Body of pancreas (tissue), 4 donors: ENCODE measurements around the gene TMC7. TPM values are rescaled to one million over a fixed set of nuclear protein-coding genes. Genes with fewer than 3 reads are reported as not detected.

ENCODE experiments used
- ATAC-seq: fragments of 150-250 bp; one replicate; pipeline ENCODE4 v1.9.1; 2016
- DNase-seq, 4 donors: peaks; one replicate each; pipeline ENCODE4 v3.0.0-alpha.2; 2019
- H3K27ac ChIP-seq, 4 donors: fragments of 200-600 bp; sonication (generic); 1 replicate in 3 of 4; 2 replicates in 1 of 4; pipeline versions ENCODE4 v1.5.1 to v1.6.1; 2016 to 2019; ENCODE audit warnings: mild to moderate bottlenecking in 1 of 4, mixed read lengths in 1 of 4, moderate library complexity in 1 of 4
- H3K27me3 ChIP-seq, 2 donors: fragments of 200-600 bp; sonication (generic); one replicate each; pipeline ENCODE4 v1.6.0; 2016; ENCODE audit warnings: mild to moderate bottlenecking in 1 of 2
- H3K36me3 ChIP-seq, 2 donors: fragments of 200-600 bp; sonication (generic); replicated peaks in 1 of 2; 2 replicates each; pipeline ENCODE4 v1.5.1; 2016; ENCODE audit warnings: low read depth in 2 of 2; ENCODE audit not compliant: insufficient read depth in 1 of 2
- H3K4me1 ChIP-seq: fragments of 200-600 bp; sonication (generic); one replicate; pipeline ENCODE4 v1.6.0; 2016
- H3K4me3 ChIP-seq, 2 donors: fragments of 200-600 bp; sonication (generic); 1 replicate in 1 of 2; 2 replicates in 1 of 2; pipeline ENCODE4 v1.5.1; 2016 to 2019
- H3K9me3 ChIP-seq, 3 donors: fragments of 200-600 bp; sonication (generic); 1 replicate in 2 of 3; 2 replicates in 1 of 3; pipeline ENCODE4 v1.5.1; 2016
- POLR2A ChIP-seq, 3 donors: fragments of 450-650 bp; IDR thresholded peaks; one replicate each; pipeline ENCODE4 v1.6.1; 2016; ENCODE audit warnings: antibody characterized with exemption in 3 of 3, mild to moderate bottlenecking in 2 of 3
- WGBS, 2 donors: methylation state at CpG; one replicate each; pipeline ENCODE4 v1.1.5; 2017; 5-methylcytosine and 5-hydroxymethylcytosine counted together
- intact Hi-C: fragments of 100-400 bp; cut with DNase I; formaldehyde crosslinking; loops from one replicate; pipeline ENCODE4 v1.15.1; 2023
- total RNA-seq, 2 donors: library from RNA; depleted of rRNA; stranded (reverse); fragments of >200 nt; gene quantifications; one replicate each; pipeline ENCODE4 v1.1.0, GENCODE V29; 2016
- TF ChIP-seq, protein P1 (sequence below), 7 experiments: fragments of 450-650 bp in 4 of 7; fragments of 200-600 bp in 3 of 7; sonication (generic) in 3 of 7; IDR thresholded peaks; one replicate each; pipeline ENCODE4 v1.5.1; 2016 to 2019; ENCODE audit warnings: antibody characterized with exemption in 7 of 7

Gene TMC7
- total RNA-seq: under 1 TPM; 0.33 to 0.78 TPM

GRCh38 chr16:18983565-18984434 lies at the start of gene TMC7:
Gene TMC7 (plus strand): TSS chr16:18983934. CDS start chr16:18984064, 130 bp downstream.
- Histone ChIP-seq H3K9me3 (no peaks in the 10 kb centered on the region), H3K4me3 (peak within 1 kb of the TSS in 1 of 2 donors; percentile 15), H3K27ac (peak within 1 kb of the TSS; percentile 18 to 74 (median 62)), H3K4me1 (peaks cover 9% of the 10 kb centered on the region), H3K36me3 (no peaks in the 10 kb centered on the region), H3K27me3 (no peaks in the 10 kb centered on the region)
- peak; percentile 96 for ATAC-seq
- 8 to 34% methylated on average over 9 to 43 of the region's 64 CpGs for WGBS, 2 donors
- intact Hi-C loops: no loop called here
- peak; percentile 68 to 81 (median 77) for DNase-seq
- TF ChIP-seq, protein P1, sequence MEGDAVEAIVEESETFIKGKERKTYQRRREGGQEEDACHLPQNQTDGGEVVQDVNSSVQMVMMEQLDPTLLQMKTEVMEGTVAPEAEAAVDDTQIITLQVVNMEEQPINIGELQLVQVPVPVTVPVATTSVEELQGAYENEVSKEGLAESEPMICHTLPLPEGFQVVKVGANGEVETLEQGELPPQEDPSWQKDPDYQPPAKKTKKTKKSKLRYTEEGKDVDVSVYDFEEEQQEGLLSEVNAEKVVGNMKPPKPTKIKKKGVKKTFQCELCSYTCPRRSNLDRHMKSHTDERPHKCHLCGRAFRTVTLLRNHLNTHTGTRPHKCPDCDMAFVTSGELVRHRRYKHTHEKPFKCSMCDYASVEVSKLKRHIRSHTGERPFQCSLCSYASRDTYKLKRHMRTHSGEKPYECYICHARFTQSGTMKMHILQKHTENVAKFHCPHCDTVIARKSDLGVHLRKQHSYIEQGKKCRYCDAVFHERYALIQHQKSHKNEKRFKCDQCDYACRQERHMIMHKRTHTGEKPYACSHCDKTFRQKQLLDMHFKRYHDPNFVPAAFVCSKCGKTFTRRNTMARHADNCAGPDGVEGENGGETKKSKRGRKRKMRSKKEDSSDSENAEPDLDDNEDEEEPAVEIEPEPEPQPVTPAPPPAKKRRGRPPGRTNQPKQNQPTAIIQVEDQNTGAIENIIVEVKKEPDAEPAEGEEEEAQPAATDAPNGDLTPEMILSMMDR (IDR thresholded peaks at IDR 0.05): peak; percentile 29 to 66 (median 47)
- no peak for TF ChIP-seq POLR2A (IDR thresholded peaks at IDR 0.05)

GRCh38 chr16:18936727-18937340 lies 46.9 kb upstream of the TMC7 start:
- H3K27me3 ChIP-seq: no peaks in the 10 kb centered on the region
- H3K4me1 ChIP-seq: no peaks in the 10 kb centered on the region
- H3K36me3 ChIP-seq: no peaks in the 10 kb centered on the region
- intact Hi-C loops: no loop called here
- DNase-seq (no peak), ATAC-seq (no peak)
- no peaks in the 10 kb centered on the region for H3K9me3 ChIP-seq
- TF ChIP-seq POLR2A (IDR thresholded peaks at IDR 0.05): no peak
- TF ChIP-seq, protein P1 (IDR thresholded peaks at IDR 0.05): no peak
- H3K4me3 ChIP-seq: no peak overlapping the region
- WGBS, 2 donors: 82 to 95% methylated on average over 7 of the region's 7 CpGs
- H3K27ac ChIP-seq: no peak overlapping the region

GRCh38 chr16:18937390-18937789 lies 46.3 kb upstream of the TMC7 start:
- no peak for DNase-seq
- Histone ChIP-seq H3K27me3 (no peaks in the 10 kb centered on the region), H3K9me3 (no peaks in the 10 kb centered on the region), H3K4me3 (no peak overlapping the region), H3K27ac (no peak overlapping the region), H3K36me3 (no peaks in the 10 kb centered on the region), H3K4me1 (no peaks in the 10 kb centered on the region)
- intact Hi-C loops: no loop called here
- TF ChIP-seq POLR2A (IDR thresholded peaks at IDR 0.05): no peak
- TF ChIP-seq, protein P1 (IDR thresholded peaks at IDR 0.05): no peak
- no peak for ATAC-seq

DNA sequence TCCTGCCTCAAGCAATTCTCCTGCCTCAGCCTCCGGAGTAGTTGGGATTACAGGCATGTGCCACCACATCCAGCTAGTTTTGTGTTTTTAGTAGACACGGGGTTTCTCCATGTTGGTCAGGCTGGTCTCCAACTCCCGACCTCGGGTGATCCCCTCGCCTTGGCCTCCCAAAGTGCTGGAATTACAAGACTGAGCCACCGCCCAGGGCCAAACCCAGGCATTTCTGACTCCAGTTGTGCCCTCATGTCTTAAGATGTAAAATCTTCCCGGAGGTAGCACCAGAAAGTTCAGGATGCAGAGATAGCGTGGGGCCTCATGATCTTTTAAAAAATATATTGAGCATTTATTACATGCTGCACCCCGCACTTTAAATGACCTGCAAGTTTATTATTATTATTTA lies 44.7 kb upstream of the TMC7 start:
- ATAC-seq (no peak), DNase-seq (no peak)
- TF ChIP-seq, protein P1 (IDR thresholded peaks at IDR 0.05): no peak
- TF ChIP-seq POLR2A (IDR thresholded peaks at IDR 0.05): no peak
- 90% methylated on average over 8 to 9 of the region's 9 CpGs for WGBS, 2 donors
- no peaks in the 10 kb centered on the region for H3K27me3 ChIP-seq
- no peak overlapping the region for H3K27ac ChIP-seq
- H3K4me3 ChIP-seq: no peak overlapping the region
- H3K4me1 ChIP-seq: no peaks in the 10 kb centered on the region
- no peaks in the 10 kb centered on the region for H3K9me3 ChIP-seq
- intact Hi-C loops: no loop called here
- H3K36me3 ChIP-seq: no peaks in the 10 kb centered on the region
